GM18508 (cell line): ENCODE measurements around the gene ANKRD55.
"Not testable (repeated sequence)": the region's sequence is repeated elsewhere in the genome, so short reads cannot be mapped to it uniquely, and the experiment has no call there.

Experiments
- ATAC-seq: cut with Tn5 transposase; IDR thresholded peaks from one replicate; pipeline ENCODE4 v1.9.1; 2021; ENCODE audit warnings: moderate number of reproducible peaks; ENCODE audit not compliant: insufficient read depth, unreplicated experiment

Gene ANKRD55

GRCh38 chr5:56255502-56255901 lies 22.4 kb upstream of the ANKRD55 start:
- ATAC-seq = no peak

- ATAC-seq = no peak
Measured at GRCh38 chr5:56253924-56254323, 20.8 kb upstream of the ANKRD55 start.

GRCh38 chr5:56253126-56253525 lies 20.0 kb upstream of the ANKRD55 start:
- no peak for ATAC-seq

- no peak for ATAC-seq
Measured at GRCh38 chr5:56251918-56252553, 18.9 kb upstream of the ANKRD55 start.

GRCh38 chr5:56251440-56251839 lies 18.3 kb upstream of the ANKRD55 start:
- no peak for ATAC-seq

- ATAC-seq = no peak
Measured at GRCh38 chr5:56250011-56250410, 16.9 kb upstream of the ANKRD55 start.

- ATAC-seq = not testable (repeated sequence)
Measured at GRCh38 chr5:56249085-56249484, 16.0 kb upstream of the ANKRD55 start.

- no peak for ATAC-seq
Measured at GRCh38 chr5:56247592-56247991, 14.5 kb upstream of the ANKRD55 start.

- ATAC-seq = no peak
Measured at GRCh38 chr5:56246769-56247168, 13.6 kb upstream of the ANKRD55 start.

GRCh38 chr5:56245481-56245880 lies 12.4 kb upstream of the ANKRD55 start:
- no peak for ATAC-seq

GRCh38 chr5:56244627-56245026 lies 11.5 kb upstream of the ANKRD55 start:
- no peak for ATAC-seq

- ATAC-seq = not testable (repeated sequence)
Measured at GRCh38 chr5:56242271-56242670, 9.1 kb upstream of the ANKRD55 start.

- no peak for ATAC-seq
Measured at GRCh38 chr5:56232538-56232937, 592 bp downstream of the ANKRD55 start.

- ATAC-seq = no peak
Measured at GRCh38 chr5:56230576-56230975, 2.6 kb downstream of the ANKRD55 start.

- ATAC-seq = no peak
Measured at GRCh38 chr5:56229111-56229510, 4.0 kb downstream of the ANKRD55 start.

- ATAC-seq = no peak
Measured at GRCh38 chr5:56228631-56229030, 4.5 kb downstream of the ANKRD55 start.

- ATAC-seq = no peak
Measured at GRCh38 chr5:56227691-56228090, 5.4 kb downstream of the ANKRD55 start.

GRCh38 chr5:56223298-56223697 lies 9.8 kb downstream of the ANKRD55 start:
- ATAC-seq = not testable (repeated sequence)

GRCh38 chr5:56221601-56222000 lies 11.5 kb downstream of the ANKRD55 start:
- not testable (repeated sequence) for ATAC-seq

- no peak for ATAC-seq
Measured at GRCh38 chr5:56215019-56215830, 17.9 kb downstream of the ANKRD55 start.

GRCh38 chr5:56213886-56214535 lies 19.1 kb downstream of the ANKRD55 start:
- not testable (repeated sequence) for ATAC-seq
